GM06990 (cell line): ENCODE measurements around the gene ZNF622.
"Not testable (repeated sequence)": the region's sequence is repeated elsewhere in the genome, so short reads cannot be mapped to it uniquely, and the experiment has no call there.

Experiments used
- DNase-seq: peaks from one replicate; pipeline ENCODE4 v3.0.0-alpha.2; 2011; ENCODE audit not compliant: insufficient read length; ENCODE audit errors: extremely low read depth
- H3K27me3 ChIP-seq: replicated peaks from 2 replicates; pipeline ENCODE4 v1.6.0; 2011; ENCODE audit warnings: low read length; ENCODE audit not compliant: control insufficient read depth, insufficient read depth
- H3K36me3 ChIP-seq: 2 replicates; pipeline ENCODE4 v1.5.1; 2011; ENCODE audit warnings: low read length; ENCODE audit not compliant: control insufficient read depth, insufficient read depth
- H3K4me3 ChIP-seq: replicated peaks from 2 replicates; pipeline ENCODE4 v1.5.1; 2011; ENCODE audit warnings: low read depth, mild to moderate bottlenecking, control low read depth, low read length
- CTCF ChIP-seq: IDR thresholded peaks from 2 replicates; pipeline ENCODE4 v1.5.1; 2011; ENCODE audit warnings: low read length, control low read depth, mild to moderate bottlenecking, inconsistent platforms; ENCODE audit not compliant: insufficient read depth, poor library complexity, severe bottlenecking

Gene ZNF622

GRCh38 chr5:16446993-16447392 lies 18.6 kb downstream of the ZNF622 start:
- Histone ChIP-seq H3K27me3 (no peaks in the 10 kb centered on the region), H3K4me3 (no peak overlapping the region), H3K36me3 (peaks cover 16% of the 10 kb centered on the region)
- no peak for DNase-seq
- no peak for TF ChIP-seq CTCF

- H3K36me3 ChIP-seq, result no peaks in the 10 kb centered on the region; the same call in 1 of the 2 replicates
- H3K27me3 ChIP-seq, result no peaks in the 10 kb centered on the region
- no peak overlapping the region for H3K4me3 ChIP-seq
- no peak for TF ChIP-seq CTCF
- DNase-seq, result no peak
Measured at GRCh38 chr5:16437977-16438376, 27.6 kb downstream of the ZNF622 start.

GRCh38 chr5:16436065-16436682 lies 29.4 kb downstream of the ZNF622 start:
- not testable (repeated sequence) for DNase-seq, H3K27me3 ChIP-seq, H3K36me3 ChIP-seq, H3K4me3 ChIP-seq

- H3K36me3 ChIP-seq, result no peaks in the 10 kb centered on the region
- H3K27me3 ChIP-seq, result no peaks in the 10 kb centered on the region
- no peak for TF ChIP-seq CTCF
- no peak for DNase-seq
- no peak overlapping the region for H3K4me3 ChIP-seq
Measured at GRCh38 chr5:16431490-16431889, 34.1 kb downstream of the ZNF622 start.

- H3K4me3 ChIP-seq, result no peak overlapping the region
- TF ChIP-seq CTCF, result no peak
- no peaks in the 10 kb centered on the region for H3K36me3 ChIP-seq
- no peak for DNase-seq
- no peaks in the 10 kb centered on the region for H3K27me3 ChIP-seq
Measured at GRCh38 chr5:16430349-16431089, 35.1 kb downstream of the ZNF622 start.

- no peak overlapping the region for H3K4me3 ChIP-seq
- H3K36me3 ChIP-seq, result no peaks in the 10 kb centered on the region
- TF ChIP-seq CTCF, result no peak
- no peak for DNase-seq
- no peaks in the 10 kb centered on the region for H3K27me3 ChIP-seq
Measured at GRCh38 chr5:16428359-16428758, 37.2 kb downstream of the ZNF622 start.
